Measurements from ENCODE around the gene OTUB1.
"Not testable (repeated sequence)": the region's sequence is repeated elsewhere in the genome, so short reads cannot be mapped to it uniquely, and the experiment has no call there.

The OTUB1 gene

DNA sequence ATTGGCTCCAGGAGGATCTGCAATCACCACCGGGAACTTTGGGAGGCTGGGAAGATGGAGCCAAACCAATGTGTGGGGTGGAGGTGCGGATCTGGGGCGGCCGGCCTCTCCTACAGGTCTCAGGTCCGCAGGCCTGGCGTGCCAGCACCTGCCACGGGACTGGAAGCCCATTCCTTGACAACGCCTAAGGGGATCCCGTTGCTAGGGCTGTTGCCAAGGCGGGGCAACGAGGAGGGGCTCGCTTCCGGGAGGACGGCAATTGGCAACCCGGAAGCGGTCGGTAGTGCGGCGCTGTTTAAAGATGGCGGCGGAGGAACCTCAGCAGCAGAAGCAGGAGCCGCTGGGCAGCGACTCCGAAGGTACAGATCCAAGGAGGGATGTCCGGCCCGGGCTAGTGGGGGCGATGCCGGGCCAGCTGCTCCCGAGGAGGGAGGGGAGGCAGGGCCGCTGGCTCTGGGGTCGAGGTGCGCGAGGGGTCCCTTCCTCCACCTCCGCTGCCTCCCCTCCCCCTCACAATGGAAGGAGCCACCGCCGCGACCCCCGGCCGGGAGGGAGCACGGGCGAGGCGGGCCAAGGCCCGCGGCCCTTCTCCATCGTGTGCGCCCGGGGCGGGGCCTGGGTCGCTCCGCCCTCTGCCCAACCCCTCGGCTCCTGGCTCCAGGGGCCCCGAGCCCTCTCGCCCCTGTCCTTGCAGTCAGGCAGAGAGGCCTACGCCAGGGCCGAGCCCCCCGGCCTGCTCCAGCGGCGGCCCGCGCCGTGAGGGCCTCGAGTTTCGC lies at the start of gene OTUB1:
Gene OTUB1 (plus strand): TSS at position 283 of the 776 bp plus-strand sequence. CDS start 19 bp downstream, at position 302.
- DNase-seq, result peak; percentile 59

GRCh38 chr11:63937713-63938478 lies 48.3 kb upstream of the OTUB1 start:
- DNase-seq, result no peak

GRCh38 chr11:63938479-63939396 lies 47.5 kb upstream of the OTUB1 start, which contains the start of gene NAA40:
NAA40 (plus strand) TSS chr11:63939002; CDS start chr11:63939097, 95 bp downstream.
- peak; percentile 93 for DNase-seq

- no peak for DNase-seq
Observed at GRCh38 chr11:63939397-63939891, 46.8 kb upstream of the OTUB1 start.

GRCh38 chr11:63940786-63941185 lies 45.5 kb upstream of the OTUB1 start:
- DNase-seq, result no peak

DNA sequence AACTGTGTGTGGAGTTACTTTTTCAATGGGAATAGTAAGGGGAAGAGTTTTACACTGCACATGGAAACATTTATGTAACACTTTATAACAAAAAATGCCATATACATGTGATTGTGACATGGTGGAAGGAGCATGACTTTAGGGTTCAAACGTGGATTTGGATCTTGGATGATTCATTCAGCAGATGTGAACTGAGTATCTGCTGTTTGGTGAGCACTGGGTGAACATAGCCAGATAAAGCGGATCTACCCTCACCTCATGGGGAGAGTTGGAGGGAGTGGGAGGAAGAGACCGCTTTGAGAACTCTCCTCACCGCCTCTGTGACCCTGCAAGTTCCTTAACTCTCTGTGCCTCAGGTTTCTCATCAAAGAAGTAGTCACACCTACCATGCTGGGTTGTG lies 44.3 kb upstream of the OTUB1 start:
- DNase-seq, result no peak

GRCh38 chr11:63942803-63943202 lies 43.4 kb upstream of the OTUB1 start:
- no peak for DNase-seq

DNA sequence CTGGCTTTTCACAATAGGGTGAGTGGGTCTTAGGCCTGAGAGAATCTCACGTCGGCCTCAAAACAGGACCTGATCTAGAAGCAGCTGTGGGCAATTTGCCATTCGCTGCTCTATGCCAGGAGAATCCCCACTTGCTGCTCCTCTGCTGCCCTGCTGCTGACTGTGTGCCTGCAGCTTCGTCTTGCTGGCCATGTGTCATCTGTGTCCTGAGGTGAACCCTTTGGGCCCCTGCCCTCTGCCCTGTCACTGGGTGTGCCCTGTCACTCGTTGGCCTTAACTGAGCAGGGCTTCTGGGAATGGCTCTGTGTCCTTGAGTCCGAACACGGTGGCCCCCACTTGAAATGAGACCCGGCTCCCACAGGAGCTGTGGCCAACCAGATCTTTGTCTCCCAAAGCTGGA lies 41.3 kb upstream of the OTUB1 start:
- DNase-seq, result no peak

DNA sequence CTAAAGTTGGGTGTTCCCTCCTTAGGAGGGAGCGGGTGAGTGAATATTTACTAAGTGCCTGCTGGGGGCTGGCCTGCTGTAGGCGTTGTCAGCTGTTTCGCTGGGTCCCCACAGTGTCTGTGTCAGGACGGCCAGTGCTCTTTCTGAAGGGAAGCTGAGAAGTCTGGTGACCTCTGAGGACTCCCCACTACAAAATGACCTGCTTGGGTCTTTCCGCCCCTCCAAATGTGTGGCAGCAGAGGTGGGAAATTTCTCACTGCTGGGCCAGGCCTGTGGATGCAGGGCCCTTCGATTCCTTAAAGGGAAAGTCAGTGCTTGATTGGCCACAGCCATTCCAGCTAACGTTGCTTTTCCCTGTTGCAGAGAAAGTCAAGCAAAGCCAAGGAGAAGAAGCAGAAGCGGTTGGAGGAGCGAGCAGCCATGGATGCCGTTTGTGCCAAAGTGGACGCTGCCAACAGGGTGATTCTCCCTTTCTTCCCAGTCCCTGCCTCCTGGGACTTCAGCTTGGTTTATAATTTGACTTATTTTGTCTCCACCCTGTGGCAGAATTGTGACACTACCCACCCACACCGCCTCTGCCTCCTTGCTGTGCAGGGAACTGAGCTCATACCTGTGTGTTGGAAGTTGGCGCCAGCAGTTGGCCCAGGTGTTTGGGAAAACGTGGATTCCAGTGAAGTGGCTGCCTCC lies 40.6 kb upstream of the OTUB1 start:
- DNase-seq, result peak; percentile 5

GRCh38 chr11:63951779-63952536 lies 34.3 kb upstream of the OTUB1 start:
- DNase-seq, result peak; percentile 56

- DNase-seq, result no peak
Observed at GRCh38 chr11:63952570-63952969, 33.7 kb upstream of the OTUB1 start.

DNA sequence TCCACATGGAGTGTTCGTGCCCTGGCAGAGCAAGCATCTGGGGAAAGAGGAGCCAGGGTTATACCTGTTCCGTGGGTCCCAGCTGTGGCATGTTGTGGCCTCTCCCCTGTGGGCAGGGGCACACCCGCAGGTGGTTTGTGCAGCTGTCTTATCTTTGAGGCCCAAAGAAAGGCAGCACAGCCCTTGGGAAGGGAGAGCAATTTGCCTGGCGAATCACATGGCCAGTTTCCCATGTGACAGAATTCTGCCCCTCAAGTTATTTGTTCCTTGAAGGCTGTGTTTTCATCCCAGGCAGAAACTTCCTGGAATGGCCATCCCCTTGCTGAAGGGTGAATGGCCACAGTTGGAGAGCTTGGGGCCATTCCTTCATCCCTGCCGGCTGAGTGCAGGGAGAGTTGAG lies 28.2 kb upstream of the OTUB1 start:
- DNase-seq, result no peak

DNA sequence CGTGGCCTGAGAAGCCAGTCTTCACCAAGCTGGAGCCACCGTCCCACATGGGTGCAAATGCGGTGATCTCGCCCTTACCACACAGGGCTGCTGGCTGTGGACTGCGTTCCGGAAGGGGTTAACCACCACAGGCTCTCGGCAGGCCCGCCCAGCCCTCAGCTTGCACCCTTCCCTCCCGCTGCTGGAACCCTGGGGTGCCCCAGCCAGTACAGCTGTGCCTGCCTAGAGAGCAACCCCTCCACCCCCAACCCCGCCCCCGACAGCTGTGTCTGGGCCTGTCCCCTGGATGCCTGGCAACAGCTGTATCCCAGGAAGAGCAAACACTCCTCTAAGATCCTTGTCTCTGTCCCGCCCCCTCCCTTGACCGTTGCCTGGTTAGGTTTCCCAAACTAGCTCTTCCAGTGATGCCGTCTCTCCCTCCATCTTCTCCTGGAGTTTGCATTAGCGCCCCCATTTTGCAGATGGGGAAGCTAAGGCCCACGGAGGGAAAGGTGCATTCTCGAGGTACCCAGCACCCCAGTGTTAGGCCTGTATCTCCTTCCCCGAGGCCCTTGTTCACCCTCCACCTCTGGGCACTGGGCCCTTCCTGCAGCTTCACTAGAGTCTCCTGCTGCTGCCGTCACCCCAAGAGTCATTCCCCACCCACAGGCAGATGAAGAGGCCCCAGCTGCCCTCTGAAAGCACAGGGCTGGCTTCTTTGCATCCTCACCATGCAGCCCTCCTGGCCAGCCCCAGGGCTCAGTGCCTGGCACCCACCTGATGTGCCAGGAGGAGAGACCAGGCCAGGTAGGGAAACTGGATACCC lies 24.4 kb upstream of the OTUB1 start:
- peak; percentile 62 for DNase-seq

GRCh38 chr11:63963895-63964294 lies 22.3 kb upstream of the OTUB1 start:
- not testable (repeated sequence) for DNase-seq

- no peak for DNase-seq
Observed at GRCh38 chr11:63966444-63966843, 19.8 kb upstream of the OTUB1 start.

- DNase-seq, result no peak
Observed at GRCh38 chr11:63969461-63969860, 16.8 kb upstream of the OTUB1 start.

- DNase-seq, result no peak
Observed at GRCh38 chr11:63970902-63971301, 15.3 kb upstream of the OTUB1 start.

DNA sequence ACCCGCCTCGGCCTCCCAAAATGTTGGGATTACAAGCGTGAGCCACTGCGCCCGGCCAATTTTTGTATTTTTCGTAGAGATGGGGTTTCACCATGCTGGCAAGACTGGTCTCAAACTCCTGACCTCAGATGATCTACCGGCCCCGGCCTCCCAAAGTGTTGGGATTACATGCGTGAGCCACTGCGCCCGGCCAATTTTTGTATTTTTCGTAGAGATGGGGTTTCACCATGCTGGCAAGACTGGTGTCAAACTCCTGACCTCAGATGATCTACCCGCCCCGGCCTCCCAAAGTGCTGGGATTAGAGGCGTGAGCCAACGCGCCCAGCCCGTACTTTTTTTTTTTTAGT lies 12.4 kb upstream of the OTUB1 start:
- DNase-seq, result not testable (repeated sequence)

- peak; percentile 98 for DNase-seq
Observed at GRCh38 chr11:63974259-63975143, 11.7 kb upstream of the OTUB1 start, which contains the start of gene COX8A. COX8A (plus strand) TSS chr11:63974620; CDS start chr11:63974681, 61 bp downstream.

Measured in GF-D8 (cell line).